Astrocyte of the cerebellum (primary cell): ENCODE measurements around the gene MT1B.
"Not testable (repeated sequence)": the region's sequence is repeated elsewhere in the genome, so short reads cannot be mapped to it uniquely, and the experiment has no call there.

Experiments used
- DNase-seq: peaks from one replicate; pipeline ENCODE4 v3.0.0-alpha.2; 2011; ENCODE audit warnings: low read depth
- H3K4me3 ChIP-seq: 2 replicates; pipeline ENCODE4 v1.5.1; 2011; ENCODE audit warnings: mild to moderate bottlenecking, low read depth, low read length, moderate library complexity
- in situ Hi-C: cut with HindIII; loops from 2 replicates; pipeline ENCODE4 v1.10.0; 2017; ENCODE audit warnings: low sequenced_read_pairs
- TF ChIP-seq, protein P1 (sequence below): IDR thresholded peaks from 2 replicates; pipeline ENCODE4 v1.5.1; 2012; ENCODE audit warnings: low read length, low read depth, moderate library complexity, mild to moderate bottlenecking; ENCODE audit errors: missing control alignments

Gene MT1B

GRCh38 chr16:56617212-56618085 is 34.2 kb upstream of the MT1B start:
- no peak for DNase-seq
- H3K4me3 ChIP-seq, result peak overlapping the region; percentile 28
- in situ Hi-C loops, result no loop called here
- TF ChIP-seq, protein P1, sequence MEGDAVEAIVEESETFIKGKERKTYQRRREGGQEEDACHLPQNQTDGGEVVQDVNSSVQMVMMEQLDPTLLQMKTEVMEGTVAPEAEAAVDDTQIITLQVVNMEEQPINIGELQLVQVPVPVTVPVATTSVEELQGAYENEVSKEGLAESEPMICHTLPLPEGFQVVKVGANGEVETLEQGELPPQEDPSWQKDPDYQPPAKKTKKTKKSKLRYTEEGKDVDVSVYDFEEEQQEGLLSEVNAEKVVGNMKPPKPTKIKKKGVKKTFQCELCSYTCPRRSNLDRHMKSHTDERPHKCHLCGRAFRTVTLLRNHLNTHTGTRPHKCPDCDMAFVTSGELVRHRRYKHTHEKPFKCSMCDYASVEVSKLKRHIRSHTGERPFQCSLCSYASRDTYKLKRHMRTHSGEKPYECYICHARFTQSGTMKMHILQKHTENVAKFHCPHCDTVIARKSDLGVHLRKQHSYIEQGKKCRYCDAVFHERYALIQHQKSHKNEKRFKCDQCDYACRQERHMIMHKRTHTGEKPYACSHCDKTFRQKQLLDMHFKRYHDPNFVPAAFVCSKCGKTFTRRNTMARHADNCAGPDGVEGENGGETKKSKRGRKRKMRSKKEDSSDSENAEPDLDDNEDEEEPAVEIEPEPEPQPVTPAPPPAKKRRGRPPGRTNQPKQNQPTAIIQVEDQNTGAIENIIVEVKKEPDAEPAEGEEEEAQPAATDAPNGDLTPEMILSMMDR, result no peak

DNA sequence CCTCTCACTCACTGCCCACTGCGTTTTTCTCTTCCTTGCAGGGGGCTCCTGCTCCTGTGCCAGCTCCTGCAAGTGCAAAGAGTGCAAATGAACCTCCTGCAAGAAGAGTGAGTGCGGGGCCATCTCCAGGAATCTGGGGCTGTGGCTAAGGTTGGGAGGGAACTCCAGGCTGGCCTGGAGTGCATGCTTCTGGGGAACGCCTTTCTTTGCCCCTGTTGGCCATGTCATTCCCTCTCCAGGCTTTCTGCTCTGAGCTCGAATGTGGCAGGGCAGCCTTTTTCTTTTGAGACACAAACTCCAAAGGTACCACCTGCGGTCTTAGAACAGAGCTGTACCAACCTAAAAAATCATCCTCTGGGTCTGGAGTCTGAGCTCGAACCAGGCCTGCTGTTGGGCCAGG is 33.5 kb upstream of the MT1B start:
- no peak overlapping the region for H3K4me3 ChIP-seq
- no peak for DNase-seq
- TF ChIP-seq, protein P1, result no peak
- in situ Hi-C loops, result no loop called here

DNA sequence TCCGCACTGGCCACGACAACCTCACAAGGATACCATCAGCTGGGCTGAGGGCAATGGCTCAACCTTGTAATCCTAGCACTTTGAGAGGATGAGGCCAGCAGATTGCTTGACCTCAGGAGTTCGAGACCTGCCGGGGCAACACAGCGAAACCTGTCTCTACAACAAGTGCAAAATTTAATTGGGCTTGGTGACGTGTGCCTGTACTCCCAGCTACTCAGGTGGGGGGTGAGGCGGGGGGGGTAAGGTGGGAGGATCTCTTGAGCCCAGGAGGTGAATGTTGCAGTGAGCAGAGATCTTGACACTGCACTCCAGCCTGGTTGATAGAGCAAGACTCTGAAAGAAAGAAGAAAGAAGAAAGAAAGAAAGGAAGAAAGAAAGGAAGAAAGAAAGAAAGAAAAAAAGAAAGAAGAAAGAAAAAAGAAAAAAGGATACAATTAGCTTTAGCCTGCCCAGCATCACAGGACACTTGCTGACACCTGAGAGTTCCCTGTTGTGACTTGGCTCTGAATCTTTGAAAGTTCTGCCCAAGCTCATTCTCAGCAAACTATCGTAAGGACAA is 31.3 kb upstream of the MT1B start:
- no peak for DNase-seq
- in situ Hi-C loops, result no loop called here
- TF ChIP-seq, protein P1, result no peak
- H3K4me3 ChIP-seq, result no peak overlapping the region

DNA sequence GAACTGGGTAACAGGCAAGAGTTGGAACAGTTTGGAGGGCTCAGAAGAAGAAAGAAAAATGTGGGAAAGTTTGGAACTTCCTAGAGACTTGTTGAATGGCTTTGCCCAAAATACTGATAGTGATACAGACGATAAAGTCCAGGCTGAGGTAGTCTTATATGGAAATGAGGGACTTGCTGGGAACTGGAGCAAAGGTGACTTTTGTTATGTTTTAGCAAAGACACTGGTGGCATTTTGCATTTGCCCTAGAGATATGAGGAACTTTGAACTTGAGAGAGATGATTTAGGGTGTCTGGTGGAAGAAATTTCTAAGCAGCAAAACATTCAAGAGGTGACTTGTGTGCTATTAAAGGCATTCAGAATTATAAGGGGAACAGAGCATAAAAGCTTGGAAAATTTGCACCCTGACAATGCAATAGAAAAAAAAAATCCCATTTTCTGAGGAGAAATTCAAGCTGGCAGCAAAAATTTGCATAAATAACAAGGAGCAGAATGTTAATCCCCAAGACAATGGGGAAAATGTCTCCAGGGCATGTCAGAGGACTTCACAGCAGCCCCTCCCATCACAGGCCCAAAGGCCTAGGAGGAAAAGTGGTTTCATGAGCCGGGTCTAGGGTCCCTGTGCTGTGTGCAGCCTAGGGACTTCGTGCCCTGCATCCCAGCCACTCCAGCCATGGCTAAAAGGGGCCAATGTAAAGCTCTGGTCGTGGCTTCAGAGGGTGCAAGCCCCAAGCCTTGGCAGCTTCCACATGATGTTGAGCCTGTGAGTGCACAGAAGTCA is 29.8 kb upstream of the MT1B start:
- in situ Hi-C loops, DNase-seq, H3K4me3 ChIP-seq: not testable (repeated sequence)

GRCh38 chr16:56623184-56623583 is 28.5 kb upstream of the MT1B start:
- in situ Hi-C loops, DNase-seq, H3K4me3 ChIP-seq: not testable (repeated sequence)

DNA sequence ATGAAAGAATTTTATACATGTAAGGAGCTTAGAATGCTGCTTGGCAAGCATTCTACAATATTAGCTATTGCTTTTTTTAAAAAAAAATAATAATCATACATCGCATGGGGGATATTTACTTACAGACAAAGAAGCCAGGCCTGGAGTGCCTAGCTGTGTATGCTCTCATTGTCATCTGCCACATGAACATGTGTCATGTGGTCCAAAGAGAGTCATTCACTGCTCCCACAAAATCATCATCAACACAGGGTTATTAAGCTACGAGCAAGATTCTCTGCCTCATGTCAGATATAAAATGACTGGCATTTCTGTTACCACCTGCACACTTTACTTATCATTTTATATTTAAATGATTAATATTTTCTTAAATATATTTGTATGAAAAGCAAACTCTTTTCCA is 28.0 kb upstream of the MT1B start:
- TF ChIP-seq, protein P1, result no peak
- no peak overlapping the region for H3K4me3 ChIP-seq
- in situ Hi-C loops, result no loop called here
- no peak for DNase-seq

DNA sequence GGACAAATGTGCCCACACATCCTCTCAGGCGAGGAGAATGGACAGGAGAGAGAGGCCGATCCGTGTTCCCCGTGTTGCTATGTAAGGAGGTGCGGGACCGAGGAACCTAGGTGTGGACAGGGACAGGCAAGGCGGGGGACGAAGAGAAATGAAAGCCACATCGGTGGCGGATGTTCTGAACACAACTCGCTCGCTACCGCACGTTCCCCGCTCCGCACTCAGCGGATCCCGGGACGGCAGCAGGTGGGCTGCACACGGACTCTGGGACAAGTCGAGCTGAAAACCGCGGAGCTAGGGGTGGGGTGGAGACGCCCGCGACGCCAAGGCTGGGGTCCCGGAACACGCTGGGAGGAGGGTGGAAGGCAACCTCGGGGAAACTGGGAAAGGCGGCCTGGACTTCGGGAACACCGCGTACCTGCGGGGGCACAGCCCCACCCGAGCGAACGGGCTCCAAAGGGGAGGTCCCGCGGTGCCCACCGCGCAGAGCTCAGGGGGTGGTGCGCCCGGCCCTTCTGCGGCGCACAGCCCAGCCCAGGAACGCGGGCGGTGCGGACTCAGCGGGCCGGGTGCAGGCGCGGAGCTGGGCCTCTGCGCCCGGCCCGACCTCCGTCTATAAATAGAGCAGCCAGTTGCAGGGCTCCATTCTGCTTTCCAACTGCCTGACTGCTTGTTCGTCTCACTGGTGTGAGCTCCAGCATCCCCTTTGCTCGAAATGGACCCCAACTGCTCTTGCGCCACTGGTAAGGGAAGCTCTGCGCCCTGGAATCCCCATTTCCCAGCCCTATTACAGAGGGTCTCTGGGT is 26.3 kb upstream of the MT1B start, which contains the start of gene MT1E:
MT1E (plus strand) TSS at position 642 of the 803 bp plus-strand sequence; CDS start at position 713, 71 bp downstream.
- H3K4me3 ChIP-seq, result peak within 1 kb of the TSS; percentile 48
- TF ChIP-seq, protein P1, result no peak
- in situ Hi-C loops, result no loop called here
- no peak for DNase-seq
